GM18526 (cell line): Measurements from ENCODE around the gene KCND3.

Source experiments
- POLR2A ChIP-seq: IDR thresholded peaks from 3 replicates; pipeline ENCODE4 v1.6.1; 2011; ENCODE audit not compliant: insufficient read length; ENCODE audit errors: extremely low read depth

KCND3 gene

GRCh38 chr1:111888740-111889376, 100.6 kb downstream of the KCND3 start:
- TF ChIP-seq POLR2A: no peak

- TF ChIP-seq POLR2A: no peak
Measured at GRCh38 chr1:111887875-111888274, 101.6 kb downstream of the KCND3 start.

- no peak for TF ChIP-seq POLR2A
Measured at GRCh38 chr1:111887385-111887784, 102.1 kb downstream of the KCND3 start.

- TF ChIP-seq POLR2A: no peak
Measured at GRCh38 chr1:111886741-111887140, 102.7 kb downstream of the KCND3 start.

- no peak for TF ChIP-seq POLR2A
Measured at GRCh38 chr1:111884772-111885443, 104.6 kb downstream of the KCND3 start.

- no peak for TF ChIP-seq POLR2A
Measured at GRCh38 chr1:111882986-111883560, 106.4 kb downstream of the KCND3 start.

GRCh38 chr1:111882559-111882958, 106.9 kb downstream of the KCND3 start:
- TF ChIP-seq POLR2A: no peak

- TF ChIP-seq POLR2A: no peak
Measured at GRCh38 chr1:111880881-111881837, 108.3 kb downstream of the KCND3 start.

- TF ChIP-seq POLR2A: no peak
Measured at GRCh38 chr1:111879081-111879480, 110.4 kb downstream of the KCND3 start.

- TF ChIP-seq POLR2A: no peak
Measured at GRCh38 chr1:111878649-111879048, 110.8 kb downstream of the KCND3 start.

- no peak for TF ChIP-seq POLR2A
Measured at GRCh38 chr1:111878091-111878490, 111.4 kb downstream of the KCND3 start.

- TF ChIP-seq POLR2A: no peak
Measured at GRCh38 chr1:111876631-111877030, 112.8 kb downstream of the KCND3 start.

GRCh38 chr1:111875640-111876039, 113.8 kb downstream of the KCND3 start:
- TF ChIP-seq POLR2A: no peak

GRCh38 chr1:111873460-111874030, 115.9 kb downstream of the KCND3 start:
- TF ChIP-seq POLR2A: no peak

GRCh38 chr1:111870181-111870580, 119.3 kb downstream of the KCND3 start:
- TF ChIP-seq POLR2A: no peak
